Spleen (tissue), 11 donors: ENCODE results near the gene COBL. TPM values are rescaled to one million over a fixed set of nuclear protein-coding genes. Genes with fewer than 3 reads are reported as not detected.
A peak's percentile ranks its signal among the peaks of the same experiment; 100 is the strongest.

Experiments used
- DNase-seq: peaks from one replicate; pipeline ENCODE4 v3.0.0-alpha.2; 2020
- H3K27ac ChIP-seq, 8 donors: fragments of 200-600 bp; sonication (generic) in 7 of 8; 1 replicate in 4 of 8; 2 replicates in 4 of 8; pipeline versions ENCODE4 v1.5.0 to v1.8.0; 2016 to 2021; ENCODE audit warnings: inconsistent platforms in 4 of 8, mild to moderate bottlenecking in 4 of 8, moderate library complexity in 1 of 8
- H3K27me3 ChIP-seq, 7 donors: fragments of 200-600 bp; sonication (generic) in 6 of 7; replicated peaks in 1 of 7; 1 replicate in 4 of 7; 2 replicates in 3 of 7; pipeline versions ENCODE4 v1.5.0 to v1.8.0; 2016 to 2021; ENCODE audit warnings: inconsistent platforms in 3 of 7, mild to moderate bottlenecking in 1 of 7
- H3K36me3 ChIP-seq, 6 donors: fragments of 200-600 bp; sonication (generic) in 5 of 6; 1 replicate in 4 of 6; 2 replicates in 2 of 6; pipeline versions ENCODE4 v1.5.0 to v1.8.0; 2016 to 2021; ENCODE audit warnings: inconsistent platforms in 2 of 6
- H3K4me1 ChIP-seq, 6 donors: fragments of 200-600 bp; sonication (generic) in 5 of 6; 1 replicate in 3 of 6; 2 replicates in 3 of 6; pipeline versions ENCODE4 v1.5.0 to v1.8.0; 2016 to 2021; ENCODE audit warnings: inconsistent platforms in 3 of 6
- H3K4me3 ChIP-seq, 8 donors: fragments of 200-600 bp; sonication (generic) in 7 of 8; 1 replicate in 4 of 8; 2 replicates in 4 of 8; pipeline versions ENCODE4 v1.5.0 to v1.8.0; 2016 to 2021; ENCODE audit warnings: inconsistent platforms in 4 of 8, mild to moderate bottlenecking in 4 of 8, moderate library complexity in 2 of 8
- H3K9me3 ChIP-seq, 8 donors: fragments of 200-600 bp; sonication (generic) in 7 of 8; 1 replicate in 4 of 8; 2 replicates in 4 of 8; pipeline versions ENCODE4 v1.5.0 to v1.8.0; 2016 to 2021; ENCODE audit warnings: inconsistent platforms in 4 of 8
- CTCF ChIP-seq, 11 experiments: fragments of 200-600 bp in 7 of 11; fragments of 450-650 bp in 4 of 11; sonication (generic) in 4 of 11; IDR thresholded peaks in 8 of 11; conservative IDR thresholded peaks in 3 of 11; 1 replicate in 7 of 11; 2 replicates in 4 of 11; pipeline versions ENCODE4 v1.4.0 to v1.8.0; 2016 to 2021; ENCODE audit warnings: antibody characterized with exemption in 11 of 11, inconsistent platforms in 4 of 11, mild to moderate bottlenecking in 1 of 11
- POLR2A ChIP-seq, 3 donors: fragments of 450-650 bp; IDR thresholded peaks; one replicate each; pipeline ENCODE4 v1.5.1; 2017; ENCODE audit warnings: antibody characterized with exemption in 3 of 3, mild to moderate bottlenecking in 1 of 3
- POLR2AphosphoS5 ChIP-seq, 3 donors: sonication (generic); formaldehyde crosslinking; IDR thresholded peaks; one replicate each; pipeline ENCODE4 v1.5.1; 2017; ENCODE audit warnings: antibody characterized with exemption in 3 of 3
- WGBS, 5 donors: extraction: QIAGEN DNeasy Blood & Tissue Kit in 3 of 5; methylation state at CpG; one replicate each; pipeline versions ENCODE4 v1.1.5 to v1.1.7; 2013 to 2018; 5-methylcytosine and 5-hydroxymethylcytosine counted together
- intact Hi-C: fragments of 100-400 bp; cut with DNase I; formaldehyde crosslinking; loops from one replicate; pipeline ENCODE4 v1.15.0; 2023; ENCODE audit warnings: low total_unique reads
- polyA plus RNA-seq, 3 donors: library from polyadenylated mRNA; stranded (reverse); fragments of 200-250 nt; gene quantifications; one replicate each; pipeline ENCODE4 v1.2.1, GENCODE V29; 2013
- total RNA-seq, 7 donors: library from RNA; depleted of rRNA in 3 of 7; stranded (reverse); fragments of >200 nt in 3 of 7; fragmentation: NEBNext Ultra II Directional in 4 of 7; extraction: Animal tissue kit (Norgen Biotek cat#: 25700) in 4 of 7; gene quantifications; one replicate each; pipeline versions ENCODE4 v1.1.0 to v1.2.1, GENCODE V29; 2016 to 2021
- donor health status: healthy with polysubstance abuse.
- donor health status: DM: no; HTN: no; CAD: no; lungs with moderate emphysema.
- donor health status: DM: no; HTN: no; CAD: no.
- donor health status: Bipolar disorder and iron deficiency.
- donor health status: healthy.
- donor health status: DM: no; HTN: no; CAD: no.
- donor health status: DM: yes; HTN: yes; CAD: no.

COBL gene
- total and polyA plus RNA-seq, 10 donors: 0.09 to 0.80 (median 0.57) TPM; not detected in 1

DNA sequence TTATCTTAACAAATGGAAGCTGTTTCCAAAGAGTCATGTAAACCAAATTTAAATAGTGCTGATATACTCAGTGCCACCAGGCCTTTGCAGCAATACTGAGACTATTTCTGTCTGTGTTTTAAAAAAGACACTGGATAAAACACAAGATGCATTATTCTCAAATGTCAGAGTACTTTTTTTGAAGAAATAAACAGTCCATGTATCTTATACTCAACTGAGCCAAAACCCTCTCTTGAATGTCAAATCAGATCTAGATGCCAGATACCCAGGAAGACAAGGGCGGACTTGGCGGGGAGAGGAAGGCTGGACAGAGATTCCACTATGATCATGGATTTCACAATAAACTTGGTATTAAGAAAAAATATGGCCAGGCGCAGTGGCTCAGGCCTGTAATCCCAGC is 127.6 kb downstream of the COBL start:
- WGBS, 5 donors: 88 to 100% (median 95%) methylated on average over 3 of the region's 3 CpGs

DNA sequence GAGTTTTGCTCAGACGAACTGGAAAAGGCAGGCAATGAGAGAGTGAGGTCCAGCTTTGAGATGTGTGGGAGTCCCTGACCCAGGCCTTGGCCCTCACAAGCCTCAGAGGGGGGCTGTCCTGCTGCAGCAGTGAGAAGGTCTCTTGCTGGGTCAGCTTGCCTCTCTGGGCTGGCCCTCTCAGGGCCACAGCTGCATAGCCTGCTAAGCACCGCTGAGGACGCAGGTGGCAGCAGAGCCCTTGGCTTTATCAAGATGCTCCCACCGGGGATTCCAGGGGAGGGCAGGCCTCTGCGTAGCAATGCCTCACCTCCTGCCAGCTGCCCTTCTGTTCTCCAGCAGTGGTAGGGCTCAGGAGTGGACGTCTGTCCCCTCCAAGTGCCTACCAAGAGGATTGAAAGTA is 128.7 kb downstream of the COBL start:
- intact Hi-C loops: no loop called here
- Histone ChIP-seq H3K27me3 (peaks cover 0 to 1% (median 0%) of the 10 kb centered on the region in 7 donors), H3K4me1 (no peaks in the 10 kb centered on the region), H3K27ac (no peak overlapping the region), H3K4me3 (no peak overlapping the region), H3K36me3 (no peaks in the 10 kb centered on the region), H3K9me3 (no peaks in the 10 kb centered on the region)
- WGBS, 5 donors: 50 to 73% (median 54%) methylated on average over 4 to 6 of the region's 6 CpGs
- TF ChIP-seq CTCF (IDR thresholded peaks at IDR 0.05 in 8 of 11, conservative IDR thresholded peaks at IDR 0.05 in 3 of 11): peak in 1 of 11 experiments; percentile 15
- no peak for TF ChIP-seq POLR2A (IDR thresholded peaks at IDR 0.05)
- no peak for TF ChIP-seq POLR2AphosphoS5 (IDR thresholded peaks at IDR 0.05)
- DNase-seq: peak; percentile 70

More for the DNA sequence above, 127.6 kb downstream of the COBL start:
- Histone ChIP-seq H3K4me3 (no peak overlapping the region), H3K9me3 (no peaks in the 10 kb centered on the region), H3K27me3 (no peaks in the 10 kb centered on the region), H3K27ac (no peak overlapping the region), H3K36me3 (no peaks in the 10 kb centered on the region), H3K4me1 (no peaks in the 10 kb centered on the region)
- no peak for DNase-seq
- intact Hi-C loops: no loop called here
- no peak for TF ChIP-seq CTCF (IDR thresholded peaks at IDR 0.05 in 8 of 11, conservative IDR thresholded peaks at IDR 0.05 in 3 of 11)

DNA sequence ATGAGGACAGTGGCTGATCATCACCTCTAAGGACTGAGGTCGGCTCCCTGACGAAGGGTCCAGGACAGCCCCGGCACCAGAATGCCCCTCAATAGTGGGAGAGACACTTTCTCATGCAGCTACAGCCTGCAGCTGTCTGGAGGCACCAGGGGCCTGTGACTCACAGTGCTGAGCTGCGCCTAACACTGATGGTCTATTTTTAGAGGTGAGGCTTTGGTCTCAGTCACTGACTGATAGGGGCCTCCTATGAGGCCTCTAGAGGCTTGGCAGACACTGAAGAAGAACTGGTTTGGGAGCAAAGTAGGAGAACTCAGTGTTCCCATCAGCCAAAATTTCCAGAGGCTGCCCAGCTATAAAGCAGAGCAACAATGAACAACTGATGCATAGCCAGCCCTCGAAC is 130.1 kb downstream of the COBL start:
- H3K27me3 ChIP-seq: peaks cover 0 to 10% (median 0%) of the 10 kb centered on the region in 7 donors
- H3K36me3 ChIP-seq: no peaks in the 10 kb centered on the region
- intact Hi-C loops: no loop called here
- no peaks in the 10 kb centered on the region for H3K4me1 ChIP-seq
- WGBS, 5 donors: 67 to 84% (median 83%) methylated on average over 5 of the region's 5 CpGs
- H3K4me3 ChIP-seq: no peak overlapping the region
- DNase-seq: peak; percentile 35
- H3K27ac ChIP-seq: no peak overlapping the region
- no peaks in the 10 kb centered on the region for H3K9me3 ChIP-seq
- TF ChIP-seq CTCF (IDR thresholded peaks at IDR 0.05 in 8 of 11, conservative IDR thresholded peaks at IDR 0.05 in 3 of 11) (no peak), POLR2AphosphoS5 (IDR thresholded peaks at IDR 0.05) (no peak), POLR2A (IDR thresholded peaks at IDR 0.05) (no peak)

GRCh38 chr7:51182636-51183166 is 133.9 kb downstream of the COBL start:
- intact Hi-C loops: no loop called here
- Histone ChIP-seq H3K27ac (no peak overlapping the region), H3K9me3 (no peaks in the 10 kb centered on the region), H3K36me3 (no peaks in the 10 kb centered on the region), H3K4me3 (no peak overlapping the region), H3K27me3 (peaks cover 0 to 15% (median 0%) of the 10 kb centered on the region in 7 donors), H3K4me1 (no peaks in the 10 kb centered on the region)
- 22 to 49% (median 29%) methylated on average over 6 of the region's 6 CpGs for WGBS, 5 donors
- DNase-seq: peak; percentile 48
- no peak for TF ChIP-seq POLR2A (IDR thresholded peaks at IDR 0.05)
- TF ChIP-seq POLR2AphosphoS5 (IDR thresholded peaks at IDR 0.05): no peak
- no peak for TF ChIP-seq CTCF (IDR thresholded peaks at IDR 0.05 in 8 of 11, conservative IDR thresholded peaks at IDR 0.05 in 3 of 11)
